GM21717 (cell line): ENCODE measurements around the gene TPR.

Experiments
- ATAC-seq: cut with Tn5 transposase; IDR thresholded peaks from one replicate; pipeline ENCODE4 v1.9.1; 2021; ENCODE audit warnings: mild to moderate bottlenecking, moderate library complexity; ENCODE audit not compliant: unreplicated experiment

Gene TPR

GRCh38 chr1:186330758-186331157 is 44.3 kb downstream of the TPR start:
- no peak for ATAC-seq

GRCh38 chr1:186327331-186327730 is 47.7 kb downstream of the TPR start:
- ATAC-seq: no peak

GRCh38 chr1:186326009-186326408 is 49.0 kb downstream of the TPR start:
- ATAC-seq: no peak

- no peak for ATAC-seq
Observed at GRCh38 chr1:186325239-186325638, 49.8 kb downstream of the TPR start.

- ATAC-seq: no peak
Observed at GRCh38 chr1:186323865-186324264, 51.2 kb downstream of the TPR start.

GRCh38 chr1:186315570-186315969 is 59.5 kb downstream of the TPR start:
- no peak for ATAC-seq

GRCh38 chr1:186311375-186312051 is 63.5 kb downstream of the TPR start:
- no peak for ATAC-seq

GRCh38 chr1:186310307-186310706 is 64.7 kb downstream of the TPR start:
- no peak for ATAC-seq

- ATAC-seq: no peak
Observed at GRCh38 chr1:186308264-186309060, 66.6 kb downstream of the TPR start.

GRCh38 chr1:186307445-186307844 is 67.6 kb downstream of the TPR start:
- no peak for ATAC-seq

GRCh38 chr1:186306533-186306932 is 68.5 kb downstream of the TPR start:
- ATAC-seq: no peak

- ATAC-seq: peak; percentile 67
Observed at GRCh38 chr1:186304982-186305949, 69.8 kb downstream of the TPR start.

GRCh38 chr1:186303911-186304310 is 71.1 kb downstream of the TPR start:
- no peak for ATAC-seq

- ATAC-seq: no peak
Observed at GRCh38 chr1:186302381-186302920, 72.6 kb downstream of the TPR start.

GRCh38 chr1:186301448-186301847 is 73.6 kb downstream of the TPR start:
- ATAC-seq: no peak

GRCh38 chr1:186300056-186300455 is 75.0 kb downstream of the TPR start:
- ATAC-seq: no peak

- ATAC-seq: no peak
Observed at GRCh38 chr1:186299570-186299969, 75.5 kb downstream of the TPR start.

- no peak for ATAC-seq
Observed at GRCh38 chr1:186298851-186299250, 76.2 kb downstream of the TPR start.

GRCh38 chr1:186297439-186298045 is 77.5 kb downstream of the TPR start:
- ATAC-seq: no peak

- ATAC-seq: no peak
Observed at GRCh38 chr1:186295980-186296379, 79.1 kb downstream of the TPR start, which contains the start of gene PRG4. PRG4 (plus strand) TSS chr1:186296279.
